HG02973 (cell line): ENCODE data around the gene FOXD3.

Source experiments
- ATAC-seq: cut with Tn5 transposase; IDR thresholded peaks from one replicate; pipeline ENCODE4 v1.9.1; 2021; ENCODE audit warnings: moderate library complexity; ENCODE audit not compliant: unreplicated experiment

The FOXD3 gene

GRCh38 chr1:63322114-63322943 is at the start of gene FOXD3:
Gene FOXD3, plus strand, starts transcription at chr1:63322567. Its CDS starts 492 bp downstream, at chr1:63323059.
- ATAC-seq: peak; percentile 51

- no peak for ATAC-seq
Measured at GRCh38 chr1:63272811-63273210, 49.6 kb upstream of the FOXD3 start.

- ATAC-seq: no peak
Measured at GRCh38 chr1:63274371-63274770, 48.0 kb upstream of the FOXD3 start.

- no peak for ATAC-seq
Measured at GRCh38 chr1:63274979-63275378, 47.4 kb upstream of the FOXD3 start.

- no peak for ATAC-seq
Measured at GRCh38 chr1:63276624-63277023, 45.7 kb upstream of the FOXD3 start.

- no peak for ATAC-seq
Measured at GRCh38 chr1:63277195-63278192, 44.9 kb upstream of the FOXD3 start.

GRCh38 chr1:63281753-63282152 is 40.6 kb upstream of the FOXD3 start:
- no peak for ATAC-seq

- no peak for ATAC-seq
Measured at GRCh38 chr1:63289135-63289534, 33.2 kb upstream of the FOXD3 start.

GRCh38 chr1:63294803-63295594 is 27.4 kb upstream of the FOXD3 start:
- ATAC-seq: no peak

- ATAC-seq: no peak
Measured at GRCh38 chr1:63304410-63304809, 18.0 kb upstream of the FOXD3 start.

GRCh38 chr1:63305043-63305442 is 17.3 kb upstream of the FOXD3 start:
- ATAC-seq: no peak

GRCh38 chr1:63307196-63307794 is 15.1 kb upstream of the FOXD3 start:
- ATAC-seq: no peak

GRCh38 chr1:63316598-63316983 is 5.8 kb upstream of the FOXD3 start:
- ATAC-seq: no peak

GRCh38 chr1:63316984-63317816 is 5.2 kb upstream of the FOXD3 start:
- ATAC-seq: no peak

GRCh38 chr1:63317817-63318152 is 4.6 kb upstream of the FOXD3 start:
- no peak for ATAC-seq

GRCh38 chr1:63318201-63318979 is 4.0 kb upstream of the FOXD3 start:
- no peak for ATAC-seq

GRCh38 chr1:63319046-63320021 is 3.0 kb upstream of the FOXD3 start:
- ATAC-seq: no peak
